ENCODE measurements around the gene STX10.
A peak's percentile ranks its signal among the peaks of the same experiment; 100 is the strongest.

Gene STX10

GRCh38 chr19:13099073-13099999 is 50.8 kb downstream of the STX10 start:
- DNase-seq (ENCODE audit: low read depth, low spot score), result no peak
- Histone ChIP-seq H3K9ac (ENCODE audit: insufficient read length, low read depth) (no peak overlapping the region), H3K9me3 (ENCODE audit: insufficient read depth, low read length) (no peaks in the 10 kb centered on the region), H3K36me3 (ENCODE audit: insufficient read depth, insufficient read length, low read length) (peaks cover 9% of the 10 kb centered on the region), H3K4me1 (ENCODE audit: insufficient read depth, insufficient read length) (peaks cover 6% of the 10 kb centered on the region), H3K27me3 (ENCODE audit: insufficient read depth, insufficient read length) (peaks cover 26% of the 10 kb centered on the region), H3K4me3 (ENCODE audit: insufficient read length, low read depth) (no peak overlapping the region)
- TF ChIP-seq YY1 (IDR thresholded peaks at IDR 0.05; ENCODE audit: insufficient read depth, insufficient read length) (no peak), SUZ12 (IDR thresholded peaks at IDR 0.05; ENCODE audit: extremely low read depth, insufficient read depth, insufficient read length) (no peak), ZNF274 (IDR thresholded peaks at IDR 0.05; ENCODE audit: low read depth, low read length) (no peak)

GRCh38 chr19:13098277-13099072 is 51.7 kb downstream of the STX10 start:
- no peaks in the 10 kb centered on the region for H3K9me3 ChIP-seq (ENCODE audit: insufficient read depth, low read length)
- DNase-seq (ENCODE audit: low read depth, low spot score), result no peak
- TF ChIP-seq YY1 (IDR thresholded peaks at IDR 0.05; ENCODE audit: insufficient read depth, insufficient read length) (no peak), SUZ12 (IDR thresholded peaks at IDR 0.05; ENCODE audit: extremely low read depth, insufficient read depth, insufficient read length) (no peak), ZNF274 (IDR thresholded peaks at IDR 0.05; ENCODE audit: low read depth, low read length) (no peak)
- H3K27me3 ChIP-seq (ENCODE audit: insufficient read depth, insufficient read length), result peaks cover 31% of the 10 kb centered on the region
- peaks cover 9% of the 10 kb centered on the region for H3K4me1 ChIP-seq (ENCODE audit: insufficient read depth, insufficient read length)
- H3K36me3 ChIP-seq (ENCODE audit: insufficient read depth, insufficient read length, low read length), result peaks cover 6% of the 10 kb centered on the region
- H3K9ac ChIP-seq (ENCODE audit: insufficient read length, low read depth), result no peak overlapping the region
- H3K4me3 ChIP-seq (ENCODE audit: insufficient read length, low read depth), result no peak overlapping the region

- no peak for DNase-seq (ENCODE audit: low read depth, low spot score)
- Histone ChIP-seq H3K9me3 (ENCODE audit: insufficient read depth, low read length) (no peaks in the 10 kb centered on the region), H3K27me3 (ENCODE audit: insufficient read depth, insufficient read length) (peaks cover 35% of the 10 kb centered on the region), H3K4me1 (ENCODE audit: insufficient read depth, insufficient read length) (peaks cover 14% of the 10 kb centered on the region), H3K9ac (ENCODE audit: insufficient read length, low read depth) (no peak overlapping the region), H3K36me3 (ENCODE audit: insufficient read depth, insufficient read length, low read length) (no peaks in the 10 kb centered on the region), H3K4me3 (ENCODE audit: insufficient read length, low read depth) (no peak overlapping the region)
- TF ChIP-seq SUZ12 (IDR thresholded peaks at IDR 0.05; ENCODE audit: extremely low read depth, insufficient read depth, insufficient read length) (no peak), ZNF274 (IDR thresholded peaks at IDR 0.05; ENCODE audit: low read depth, low read length) (no peak), YY1 (IDR thresholded peaks at IDR 0.05; ENCODE audit: insufficient read depth, insufficient read length) (no peak)
These were observed 52.5 kb downstream of the STX10 start for GRCh38 chr19:13097463-13098258.

- H3K27me3 ChIP-seq (ENCODE audit: insufficient read depth, insufficient read length), result peaks cover 41% of the 10 kb centered on the region
- H3K4me3 ChIP-seq (ENCODE audit: insufficient read length, low read depth), result no peak overlapping the region
- no peaks in the 10 kb centered on the region for H3K36me3 ChIP-seq (ENCODE audit: insufficient read depth, insufficient read length, low read length)
- no peaks in the 10 kb centered on the region for H3K9me3 ChIP-seq (ENCODE audit: insufficient read depth, low read length)
- no peak for TF ChIP-seq ZNF274 (IDR thresholded peaks at IDR 0.05; ENCODE audit: low read depth, low read length)
- no peak for TF ChIP-seq SUZ12 (IDR thresholded peaks at IDR 0.05; ENCODE audit: extremely low read depth, insufficient read depth, insufficient read length)
- no peak for TF ChIP-seq YY1 (IDR thresholded peaks at IDR 0.05; ENCODE audit: insufficient read depth, insufficient read length)
- no peak overlapping the region for H3K9ac ChIP-seq (ENCODE audit: insufficient read length, low read depth)
- DNase-seq (ENCODE audit: low read depth, low spot score), result no peak
- H3K4me1 ChIP-seq (ENCODE audit: insufficient read depth, insufficient read length), result peaks cover 19% of the 10 kb centered on the region
These were observed 53.1 kb downstream of the STX10 start for GRCh38 chr19:13097033-13097462.

- no peak for DNase-seq (ENCODE audit: low read depth, low spot score)
- peak overlapping the region; percentile 24 for H3K4me3 ChIP-seq (ENCODE audit: insufficient read length, low read depth)
- no peaks in the 10 kb centered on the region for H3K9me3 ChIP-seq (ENCODE audit: insufficient read depth, low read length)
- TF ChIP-seq YY1 (IDR thresholded peaks at IDR 0.05; ENCODE audit: insufficient read depth, insufficient read length) (no peak), ZNF274 (IDR thresholded peaks at IDR 0.05; ENCODE audit: low read depth, low read length) (no peak), SUZ12 (IDR thresholded peaks at IDR 0.05; ENCODE audit: extremely low read depth, insufficient read depth, insufficient read length) (no peak)
- H3K4me1 ChIP-seq (ENCODE audit: insufficient read depth, insufficient read length), result peaks cover 27% of the 10 kb centered on the region
- no peaks in the 10 kb centered on the region for H3K36me3 ChIP-seq (ENCODE audit: insufficient read depth, insufficient read length, low read length)
- peak overlapping the region; percentile 65 for H3K9ac ChIP-seq (ENCODE audit: insufficient read length, low read depth)
- peaks cover 42% of the 10 kb centered on the region for H3K27me3 ChIP-seq (ENCODE audit: insufficient read depth, insufficient read length)
These were observed 53.9 kb downstream of the STX10 start for GRCh38 chr19:13095934-13096927.

DNA sequence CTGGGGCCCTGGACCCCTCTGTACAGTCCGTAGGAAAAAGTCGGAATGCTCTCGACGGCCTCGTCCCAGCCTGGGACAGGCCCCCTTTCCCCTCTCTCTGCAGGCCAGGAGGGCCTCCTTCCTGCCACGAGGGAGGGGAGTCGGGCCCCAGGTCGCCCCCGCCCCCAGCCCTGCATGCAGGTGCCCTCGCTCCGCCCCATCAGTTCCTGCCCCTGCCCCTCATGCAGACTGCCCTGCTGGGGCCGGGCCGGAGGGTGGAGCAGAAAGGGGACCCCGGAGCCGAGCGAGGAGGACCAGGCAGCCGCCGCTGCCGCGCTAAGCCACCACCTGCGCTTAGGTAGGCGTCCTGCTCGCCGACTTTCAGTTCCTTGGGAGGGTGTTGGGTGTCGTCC is 54.8 kb downstream of the STX10 start:
- H3K4me1 ChIP-seq (ENCODE audit: insufficient read depth, insufficient read length), result peaks cover 29% of the 10 kb centered on the region
- H3K9me3 ChIP-seq (ENCODE audit: insufficient read depth, low read length), result no peaks in the 10 kb centered on the region
- DNase-seq (ENCODE audit: low read depth, low spot score), result no peak
- no peaks in the 10 kb centered on the region for H3K36me3 ChIP-seq (ENCODE audit: insufficient read depth, insufficient read length, low read length)
- H3K4me3 ChIP-seq (ENCODE audit: insufficient read length, low read depth), result peak overlapping the region; percentile 24
- TF ChIP-seq YY1 (IDR thresholded peaks at IDR 0.05; ENCODE audit: insufficient read depth, insufficient read length), result no peak
- TF ChIP-seq SUZ12 (IDR thresholded peaks at IDR 0.05; ENCODE audit: extremely low read depth, insufficient read depth, insufficient read length), result no peak
- peaks cover 42% of the 10 kb centered on the region for H3K27me3 ChIP-seq (ENCODE audit: insufficient read depth, insufficient read length)
- H3K9ac ChIP-seq (ENCODE audit: insufficient read length, low read depth), result peak overlapping the region; percentile 64

All from NT2/D1 (cell line).